ENCODE results near the gene STAMBP.
"Not testable (repeated sequence)": the region's sequence is repeated elsewhere in the genome, so short reads cannot be mapped to it uniquely, and the experiment has no call there.

The STAMBP gene

DNA sequence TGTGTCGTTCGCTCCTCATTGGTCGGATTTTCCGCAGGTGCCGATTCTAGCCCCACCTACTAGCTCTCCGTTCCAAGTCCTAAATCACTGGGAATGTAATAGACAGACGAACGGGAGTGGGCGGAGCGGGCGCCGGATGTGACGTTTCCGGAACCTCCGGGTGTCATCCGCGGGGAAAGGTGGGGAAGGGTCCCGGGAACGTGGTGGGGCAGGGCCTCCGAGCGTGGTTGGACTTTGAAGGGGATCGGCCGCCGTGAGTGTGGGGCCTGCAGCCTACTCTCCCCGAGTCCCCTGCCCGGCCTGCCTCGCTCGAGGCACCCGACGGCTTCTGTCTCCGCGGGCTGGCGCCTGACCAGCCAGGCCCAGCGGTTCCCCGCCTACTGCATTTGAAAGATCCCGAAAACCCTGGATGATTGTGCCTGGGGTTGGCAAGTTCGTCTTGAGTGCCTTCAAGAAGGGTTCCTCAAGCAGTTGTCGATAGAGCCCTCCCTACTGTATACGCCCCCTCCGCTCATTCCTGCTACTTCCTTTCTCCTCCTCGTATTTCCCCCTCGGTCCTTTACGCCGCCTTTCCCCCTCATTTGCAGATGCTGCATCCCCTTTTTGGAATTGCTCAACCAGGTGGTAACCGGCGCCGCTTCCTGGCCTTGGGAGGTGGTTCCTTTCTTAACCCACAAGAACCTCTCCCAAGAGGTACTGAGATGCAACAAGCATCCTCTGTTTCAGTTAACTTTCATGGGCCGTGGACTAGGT, at the start of gene STAMBP:
Gene STAMBP (plus strand): TSS at position 144 of the 753 bp plus-strand sequence. CDS start 1,896 bp downstream, outside the sequence.
- DNase-seq: peak; percentile 91

DNA sequence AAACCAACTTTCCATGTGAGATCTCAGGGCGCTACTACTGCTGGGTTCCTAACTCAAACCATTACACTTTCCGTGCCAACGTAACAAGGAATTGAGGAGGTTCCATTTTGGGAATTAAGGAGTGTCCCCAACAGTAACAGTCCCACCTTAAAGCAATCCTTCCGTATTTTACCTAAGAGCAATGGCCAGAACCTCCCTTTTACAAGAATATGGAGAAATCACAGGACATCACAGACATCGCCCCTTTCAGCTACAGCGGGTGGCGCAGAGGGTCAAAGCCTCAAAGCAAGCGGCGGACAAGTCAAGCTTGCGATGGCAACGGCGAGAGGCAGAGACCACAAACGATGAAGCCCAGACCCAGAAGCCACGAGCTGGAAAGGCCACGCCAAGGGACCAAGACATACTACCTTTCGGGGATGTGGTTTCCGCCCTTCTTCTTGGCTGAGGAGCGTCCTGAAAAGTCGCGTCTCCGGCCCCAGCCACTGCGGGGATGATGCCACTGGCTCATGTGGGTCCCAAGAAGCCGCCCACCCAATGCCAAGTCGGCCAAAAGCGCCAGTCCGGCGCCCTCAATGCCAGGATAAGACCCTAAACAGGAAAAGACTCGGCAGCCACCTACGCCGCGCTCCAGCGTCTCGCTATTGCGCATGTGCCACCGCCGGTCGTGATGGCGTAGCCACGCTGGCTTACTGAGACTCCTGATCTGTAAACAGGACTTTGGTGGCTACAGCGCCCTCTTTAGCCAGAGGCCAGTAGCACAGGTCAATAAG, 49.1 kb upstream of the STAMBP start, which contains the start of gene DUSP11:
Gene DUSP11 (minus strand): TSS at position 637 of the 770 bp plus-strand sequence. CDS start 129 bp downstream, at position 508.
- DNase-seq: peak; percentile 98

- no peak for DNase-seq
Observed at GRCh38 chr2:73780237-73780582, 48.6 kb upstream of the STAMBP start.

- DNase-seq: not testable (repeated sequence)
Observed at GRCh38 chr2:73783402-73783801, 45.4 kb upstream of the STAMBP start.

GRCh38 chr2:73783883-73784282, 44.9 kb upstream of the STAMBP start, which contains the start of gene C2orf78:
Gene C2orf78, plus strand, starts transcription at chr2:73784183. Its CDS starts 127 bp downstream, at chr2:73784310.
- DNase-seq: not testable (repeated sequence)

DNA sequence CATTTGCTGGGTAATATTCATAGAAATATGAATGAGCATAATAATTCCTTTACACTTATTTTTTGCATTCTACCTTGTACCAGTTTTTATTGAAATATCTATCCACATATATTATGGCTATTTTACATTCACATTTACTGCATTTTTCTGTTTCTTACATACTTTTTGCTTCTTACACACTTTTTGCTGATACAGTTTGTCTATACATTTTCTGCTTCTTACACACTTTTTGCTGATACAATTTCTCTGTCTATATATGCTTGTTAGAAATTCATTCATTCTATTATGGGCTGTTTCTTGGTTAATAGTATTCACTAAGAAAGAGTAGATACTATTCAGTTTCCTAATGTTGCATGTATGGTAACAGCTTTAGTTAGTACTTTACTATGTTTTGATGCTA, 16.9 kb upstream of the STAMBP start:
- DNase-seq: no peak

DNA sequence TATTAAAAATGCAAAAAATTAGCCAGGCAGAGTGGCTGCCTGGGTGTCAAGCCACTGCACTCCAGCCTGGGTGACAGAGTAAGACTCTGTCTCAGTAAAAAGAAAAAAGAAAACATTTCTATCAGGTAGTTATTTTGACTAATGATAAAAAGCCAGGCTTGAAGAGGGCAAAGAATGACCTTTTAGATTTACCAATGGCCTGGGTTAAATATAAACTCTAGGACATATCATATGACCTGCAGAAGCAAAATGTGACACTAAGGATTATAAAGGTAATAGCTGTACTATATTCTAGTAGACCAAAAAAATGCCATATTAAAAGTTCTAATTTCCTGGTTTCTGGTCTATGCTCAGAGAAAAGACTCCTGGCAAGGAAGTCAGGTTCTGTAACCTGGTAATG, 16.1 kb upstream of the STAMBP start:
- DNase-seq: no peak

GRCh38 chr2:73818296-73818695, 10.5 kb upstream of the STAMBP start:
- DNase-seq: no peak

GRCh38 chr2:73821227-73821626, 7.5 kb upstream of the STAMBP start:
- DNase-seq: peak; percentile 29

DNA sequence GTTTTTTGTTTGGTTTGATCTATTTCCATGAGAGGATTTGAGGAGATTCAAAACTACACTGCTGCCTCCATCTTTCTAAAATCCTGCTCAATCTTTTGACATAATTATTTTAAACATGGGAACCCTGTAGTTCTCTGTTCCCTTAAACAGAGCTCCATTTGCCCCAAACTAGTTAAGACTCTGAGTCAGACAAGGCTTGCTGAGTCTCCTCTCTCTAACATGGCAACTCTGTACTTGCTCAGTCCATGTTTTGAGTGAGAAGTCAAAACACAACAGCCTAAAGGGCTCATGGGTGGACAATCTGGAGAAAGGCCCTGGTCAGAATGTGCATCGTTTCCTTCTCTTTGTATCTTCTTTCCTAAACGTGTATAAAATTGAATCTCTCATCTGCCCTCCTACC, 7.1 kb upstream of the STAMBP start:
- no peak for DNase-seq

GRCh38 chr2:73822276-73822675, 6.5 kb upstream of the STAMBP start:
- no peak for DNase-seq

DNA sequence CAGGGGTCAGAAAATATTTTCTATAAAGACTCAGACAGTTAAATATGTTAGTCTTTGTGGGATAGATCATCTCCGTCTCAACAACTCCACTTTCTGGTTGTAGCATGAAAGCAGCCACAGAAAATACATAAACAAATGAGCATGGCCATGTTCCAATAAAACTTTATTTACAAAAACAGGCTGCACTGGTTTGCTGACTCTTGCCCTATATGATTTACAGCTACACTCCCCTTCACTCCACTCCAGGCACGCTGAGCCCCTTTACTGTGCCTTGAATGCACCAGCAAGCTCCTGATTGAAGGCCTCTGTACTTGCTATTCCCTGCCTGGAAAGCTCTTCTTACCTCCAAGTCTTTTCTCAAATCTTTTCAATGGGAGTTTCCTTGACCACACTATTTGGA, 5.8 kb upstream of the STAMBP start:
- DNase-seq: no peak

DNA sequence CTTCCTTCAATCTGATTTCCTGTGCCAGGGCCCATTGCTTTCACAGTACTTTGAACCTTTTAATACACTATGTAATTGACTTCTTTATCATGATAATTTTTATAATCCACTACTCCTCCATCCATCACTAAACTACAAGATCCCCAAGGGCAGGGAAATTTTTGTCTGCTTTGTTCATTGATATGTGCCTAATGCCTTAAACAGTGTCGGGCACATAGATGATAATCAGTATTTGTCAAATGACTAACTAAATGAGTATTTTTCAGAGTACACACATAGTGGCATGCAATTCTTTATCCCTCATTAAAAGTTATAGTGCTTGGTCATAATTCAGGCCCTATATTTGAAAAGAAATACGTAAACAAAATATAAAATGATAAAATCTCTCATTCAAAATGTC, 5.3 kb upstream of the STAMBP start:
- DNase-seq: no peak

DNA sequence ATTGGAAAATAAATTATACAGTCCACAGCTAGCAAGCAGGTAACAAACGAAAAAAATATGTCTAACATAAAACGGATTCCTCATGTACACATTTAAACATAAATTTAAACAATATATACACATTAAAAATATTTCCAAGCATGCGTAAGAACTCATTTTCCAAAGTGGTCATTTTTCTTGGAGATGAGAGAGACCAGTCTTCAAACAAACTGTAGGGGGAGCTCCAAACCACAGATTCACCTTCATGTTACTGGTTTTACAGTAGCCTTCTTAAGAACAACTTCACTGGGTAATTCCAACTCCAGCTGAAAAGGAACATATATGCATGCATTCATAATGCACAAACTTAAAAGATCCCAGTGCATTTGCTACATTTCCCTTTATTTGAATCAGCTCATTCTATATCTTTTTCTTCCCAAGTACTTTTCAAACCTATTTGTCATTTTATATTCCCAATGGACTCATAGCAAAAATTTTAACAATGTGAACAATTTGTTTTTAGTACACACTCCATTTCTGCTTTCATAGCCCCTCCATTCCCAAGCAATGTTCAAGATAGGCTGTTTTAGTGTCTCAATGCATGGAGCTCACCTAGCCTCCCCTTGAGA, 4.7 kb upstream of the STAMBP start:
- peak; percentile 56 for DNase-seq

DNA sequence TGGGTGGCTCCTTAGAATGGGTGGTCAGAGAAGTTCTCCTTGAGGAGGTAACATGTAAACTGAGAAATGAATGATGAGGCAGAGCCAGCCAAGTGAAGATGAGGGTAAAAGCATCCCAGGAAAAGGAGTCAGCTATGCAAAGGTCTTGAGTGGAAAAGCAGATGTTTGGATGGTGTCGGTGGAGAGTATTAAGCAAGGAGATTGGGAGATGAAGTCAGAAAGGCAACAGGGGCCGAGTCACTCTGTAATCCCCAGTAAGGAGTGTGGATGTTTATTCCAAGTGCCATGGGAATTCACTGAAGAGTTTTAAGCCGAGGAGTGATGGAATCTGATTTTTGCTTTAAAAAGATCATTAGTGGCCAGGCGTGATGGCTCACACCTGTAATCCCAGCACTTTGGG, 3.4 kb upstream of the STAMBP start:
- no peak for DNase-seq

- DNase-seq: no peak
Observed at GRCh38 chr2:73827018-73827417, 1.7 kb upstream of the STAMBP start.

DNA sequence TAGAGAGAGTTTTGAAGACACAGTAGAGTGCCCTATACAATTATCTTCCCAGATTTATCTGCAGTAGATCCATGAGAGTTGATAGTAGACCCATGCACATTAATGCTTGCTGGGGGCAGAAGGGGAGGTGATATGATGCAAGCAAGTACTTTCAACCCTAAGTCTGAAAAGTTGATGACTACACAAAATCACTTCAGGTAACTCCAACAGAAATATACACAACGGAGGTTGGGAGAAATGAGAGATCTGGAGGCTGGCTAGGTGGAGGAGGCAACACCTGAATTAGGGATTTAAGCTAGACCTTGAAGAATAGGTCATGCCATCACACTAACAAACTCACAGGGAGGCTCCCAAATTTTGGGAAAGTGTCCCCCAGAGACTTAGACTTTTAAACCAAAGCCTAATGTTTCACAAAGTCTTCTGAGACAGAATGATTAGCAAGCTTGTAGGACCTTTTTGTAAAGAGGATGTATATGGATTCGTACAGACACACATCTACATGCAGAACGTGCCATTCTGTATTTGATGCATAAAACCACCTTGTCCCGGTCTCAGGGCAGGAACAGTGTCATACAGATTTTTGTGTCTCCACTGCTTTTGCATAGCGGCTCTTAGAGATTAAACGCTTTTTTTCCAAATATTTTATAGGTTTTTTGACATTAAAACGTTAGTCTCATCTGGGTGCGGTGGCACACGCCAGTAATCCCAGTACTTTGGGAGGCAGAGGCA, 937 bp upstream of the STAMBP start:
- DNase-seq: no peak

- DNase-seq: no peak
Observed at GRCh38 chr2:73828389-73828817, 358 bp upstream of the STAMBP start.

DNA sequence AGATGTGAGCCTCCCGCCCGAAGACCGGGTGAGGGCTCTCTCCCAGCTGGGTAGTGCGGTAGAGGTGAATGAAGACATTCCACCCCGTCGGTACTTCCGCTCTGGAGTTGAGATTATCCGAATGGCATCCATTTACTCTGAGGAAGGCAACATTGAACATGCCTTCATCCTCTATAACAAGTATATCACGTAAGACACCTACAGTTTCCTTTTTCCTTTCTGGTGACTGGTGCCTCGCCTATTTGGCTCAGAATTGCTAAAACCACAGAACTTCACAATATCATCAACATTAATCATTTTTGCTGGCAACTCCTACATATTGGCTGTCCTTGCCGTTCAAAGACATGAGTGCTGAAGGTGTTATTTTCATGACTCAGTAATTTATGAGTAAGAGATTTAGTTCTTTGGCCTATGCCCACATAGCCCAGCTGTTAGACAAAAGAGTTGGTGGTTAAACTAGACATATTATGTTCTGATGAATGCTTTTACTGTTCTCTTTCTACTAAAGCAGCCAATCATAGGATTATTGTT, 2.2 kb downstream of the STAMBP start:
- peak; percentile 61 for DNase-seq

- no peak for DNase-seq
Observed at GRCh38 chr2:73832930-73833329, 4.2 kb downstream of the STAMBP start.

DNA sequence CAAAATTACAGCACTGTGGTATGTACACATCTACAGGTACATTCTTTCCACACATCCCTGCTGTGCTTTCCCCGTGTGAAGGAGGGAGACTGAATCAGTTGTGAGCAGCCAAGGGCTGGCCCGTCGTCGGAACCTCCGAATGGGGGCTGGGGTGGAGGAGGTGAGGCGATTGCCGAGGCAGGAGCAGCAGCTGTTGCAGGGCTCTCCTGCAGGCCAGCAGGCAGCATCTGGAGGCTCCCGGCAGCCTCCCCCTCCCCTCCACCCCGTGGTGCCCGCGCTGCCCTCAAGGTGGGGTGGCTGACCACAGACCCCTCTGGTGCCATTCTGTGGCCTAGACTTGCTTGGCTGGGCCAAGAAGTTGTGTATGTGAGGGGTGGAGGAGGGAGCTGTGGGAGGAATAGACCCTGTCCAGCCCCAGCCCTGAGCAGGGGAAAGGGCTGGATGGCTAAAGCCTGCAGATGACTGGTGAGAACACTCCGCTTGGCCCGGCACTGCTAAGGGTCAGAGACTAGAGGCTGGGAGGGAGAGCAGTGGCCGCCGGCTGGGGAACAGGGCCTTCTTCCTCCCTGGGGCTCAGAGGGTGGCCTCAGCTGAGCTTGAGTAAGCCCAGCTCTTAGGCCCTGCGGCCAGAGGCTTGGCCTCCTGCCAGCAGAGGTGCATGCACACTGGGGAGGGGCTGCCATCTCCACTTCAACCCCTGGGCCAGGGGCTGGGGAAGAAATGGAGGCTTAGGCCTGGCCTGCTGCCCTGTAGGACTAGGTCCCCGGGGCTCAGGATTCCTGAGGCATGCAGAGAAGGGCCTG, 7.6 kb downstream of the STAMBP start:
- DNase-seq: no peak
